Measurements from ENCODE around the gene UBP1.
"Not testable (repeated sequence)": the region's sequence is repeated elsewhere in the genome, so short reads cannot be mapped to it uniquely, and the experiment has no call there.

UBP1 gene, protein sequence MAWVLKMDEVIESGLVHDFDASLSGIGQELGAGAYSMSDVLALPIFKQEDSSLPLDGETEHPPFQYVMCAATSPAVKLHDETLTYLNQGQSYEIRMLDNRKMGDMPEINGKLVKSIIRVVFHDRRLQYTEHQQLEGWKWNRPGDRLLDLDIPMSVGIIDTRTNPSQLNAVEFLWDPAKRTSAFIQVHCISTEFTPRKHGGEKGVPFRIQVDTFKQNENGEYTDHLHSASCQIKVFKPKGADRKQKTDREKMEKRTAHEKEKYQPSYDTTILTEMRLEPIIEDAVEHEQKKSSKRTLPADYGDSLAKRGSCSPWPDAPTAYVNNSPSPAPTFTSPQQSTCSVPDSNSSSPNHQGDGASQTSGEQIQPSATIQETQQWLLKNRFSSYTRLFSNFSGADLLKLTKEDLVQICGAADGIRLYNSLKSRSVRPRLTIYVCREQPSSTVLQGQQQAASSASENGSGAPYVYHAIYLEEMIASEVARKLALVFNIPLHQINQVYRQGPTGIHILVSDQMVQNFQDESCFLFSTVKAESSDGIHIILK

GRCh38 chr3:33440328-33441224 lies at the start of gene UBP1:
TSS of gene UBP1 (minus strand) at chr3:33440405. CDS start at chr3:33439848, 557 bp downstream.
- peak; percentile 99 for DNase-seq (ENCODE audit: low spot score)

GRCh38 chr3:33488683-33489082 lies 48.5 kb upstream of the UBP1 start:
- DNase-seq (ENCODE audit: low spot score) = no peak

DNA sequence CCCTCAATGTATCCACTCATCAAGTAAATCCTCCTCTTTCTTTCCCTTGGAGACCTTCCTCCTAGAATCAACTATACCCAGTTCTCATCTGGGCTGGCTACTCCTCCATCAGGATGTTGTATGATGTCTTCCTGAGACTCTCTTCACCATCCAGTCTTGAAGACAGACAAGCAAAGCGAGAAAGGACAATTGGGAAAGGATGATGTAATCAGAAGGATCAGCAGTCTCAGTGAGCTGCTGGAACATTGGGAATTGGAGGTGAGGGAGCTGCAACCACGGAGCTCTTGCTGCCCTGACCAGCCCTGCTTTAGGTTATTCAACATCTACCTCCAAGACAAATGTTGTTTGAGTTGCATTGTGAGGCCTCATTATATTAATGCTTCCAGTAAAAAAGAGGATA lies 48.0 kb upstream of the UBP1 start:
- DNase-seq (ENCODE audit: low spot score) = no peak

GRCh38 chr3:33482111-33482521 lies 41.9 kb upstream of the UBP1 start:
- no peak for DNase-seq (ENCODE audit: low spot score)

- no peak for DNase-seq (ENCODE audit: low spot score)
Observed at GRCh38 chr3:33474896-33475295, 34.7 kb upstream of the UBP1 start.

GRCh38 chr3:33473813-33474212 lies 33.6 kb upstream of the UBP1 start:
- no peak for DNase-seq (ENCODE audit: low spot score)

GRCh38 chr3:33467786-33468185 lies 27.6 kb upstream of the UBP1 start:
- DNase-seq (ENCODE audit: low spot score) = no peak

GRCh38 chr3:33461097-33461496 lies 20.9 kb upstream of the UBP1 start:
- no peak for DNase-seq (ENCODE audit: low spot score)

- DNase-seq (ENCODE audit: low spot score) = not testable (repeated sequence)
Observed at GRCh38 chr3:33459577-33459976, 19.4 kb upstream of the UBP1 start.

DNA sequence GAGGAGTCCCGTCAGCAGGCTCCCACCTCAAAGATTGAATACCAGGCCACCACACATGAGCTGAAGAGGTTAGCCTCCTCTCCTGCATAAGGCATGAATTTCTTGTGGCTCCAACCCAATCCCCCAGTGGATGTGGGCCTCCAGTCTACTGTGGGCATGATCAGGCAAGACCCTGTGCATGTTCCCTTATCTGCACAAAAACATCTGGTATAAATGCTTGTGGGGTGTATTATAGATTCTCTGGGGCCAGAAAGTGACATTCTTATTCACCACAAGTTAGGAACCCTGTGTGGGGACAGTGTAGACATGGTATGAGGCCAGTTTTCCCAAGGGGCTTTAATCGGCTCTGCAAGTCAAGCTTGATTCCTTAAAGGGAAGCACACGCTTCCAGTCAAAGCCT lies 18.2 kb upstream of the UBP1 start:
- no peak for DNase-seq (ENCODE audit: low spot score)

DNA sequence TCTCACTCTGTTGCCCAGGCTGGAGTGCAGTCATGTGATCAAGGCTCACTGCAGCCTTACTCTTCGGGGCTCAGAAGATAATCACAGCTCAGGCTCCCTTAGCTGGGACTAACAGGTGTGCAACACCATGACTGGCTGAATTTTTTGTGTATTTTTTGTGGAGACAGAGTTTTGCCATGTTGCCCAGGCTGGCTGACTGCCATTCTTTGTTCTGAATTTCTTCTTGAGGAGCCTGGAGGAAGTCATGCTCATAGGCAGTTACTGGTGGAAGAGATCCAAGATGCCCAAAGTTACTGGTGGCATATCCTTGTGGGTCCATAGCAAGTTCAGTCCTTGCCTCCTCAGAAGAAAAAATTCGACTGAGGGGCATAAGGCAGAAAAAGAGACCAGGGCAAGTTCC lies 16.6 kb upstream of the UBP1 start:
- no peak for DNase-seq (ENCODE audit: low spot score)

DNA sequence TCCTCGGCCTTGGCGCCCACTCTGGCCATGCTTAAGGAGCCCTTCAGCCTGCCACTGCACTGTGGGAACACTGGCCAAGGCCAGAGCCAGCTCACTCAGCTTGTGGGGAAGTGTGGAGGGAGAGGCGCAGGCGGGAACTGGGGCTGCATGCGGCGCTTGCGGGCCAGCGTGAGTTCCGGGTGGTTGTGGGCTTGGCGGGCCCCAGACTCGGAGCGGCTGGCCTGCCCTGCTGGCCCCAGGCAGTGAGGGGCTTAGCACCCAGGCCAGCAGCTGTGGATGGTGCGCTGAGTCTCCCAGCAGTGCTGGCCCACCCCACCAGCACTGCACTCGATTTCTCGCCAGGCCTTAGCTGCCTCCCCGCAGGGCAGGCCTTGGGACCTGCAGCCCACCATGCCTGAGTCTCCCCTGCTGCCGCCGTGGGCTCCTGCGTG lies 13.1 kb upstream of the UBP1 start:
- no peak for DNase-seq (ENCODE audit: low spot score)

DNA sequence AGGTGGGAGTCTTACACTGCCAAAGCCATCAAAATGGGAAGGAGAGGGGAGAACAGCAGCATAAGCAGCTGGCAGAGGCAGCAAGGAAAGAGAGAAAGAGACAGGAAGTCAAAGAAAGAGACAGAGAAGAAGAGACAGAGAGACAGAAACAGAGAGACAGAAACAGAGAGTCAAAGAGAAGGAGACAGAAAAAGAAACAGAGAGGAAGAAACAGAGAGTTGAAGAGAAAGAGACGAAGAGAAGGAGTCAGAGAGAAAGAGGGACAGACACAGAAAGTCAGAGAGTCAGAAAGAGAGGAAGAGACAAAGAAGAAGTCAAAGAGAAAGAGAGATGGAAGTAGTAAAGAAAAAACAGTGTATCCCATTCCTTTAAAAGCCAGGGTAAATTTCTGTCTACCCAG lies 11.8 kb upstream of the UBP1 start:
- not testable (repeated sequence) for DNase-seq (ENCODE audit: low spot score)

GRCh38 chr3:33447958-33448357 lies 7.8 kb upstream of the UBP1 start:
- DNase-seq (ENCODE audit: low spot score) = no peak

GRCh38 chr3:33447256-33447625 lies 7.0 kb upstream of the UBP1 start:
- not testable (repeated sequence) for DNase-seq (ENCODE audit: low spot score)

- DNase-seq (ENCODE audit: low spot score) = no peak
Observed at GRCh38 chr3:33442190-33442589, 2.0 kb upstream of the UBP1 start.

DNA sequence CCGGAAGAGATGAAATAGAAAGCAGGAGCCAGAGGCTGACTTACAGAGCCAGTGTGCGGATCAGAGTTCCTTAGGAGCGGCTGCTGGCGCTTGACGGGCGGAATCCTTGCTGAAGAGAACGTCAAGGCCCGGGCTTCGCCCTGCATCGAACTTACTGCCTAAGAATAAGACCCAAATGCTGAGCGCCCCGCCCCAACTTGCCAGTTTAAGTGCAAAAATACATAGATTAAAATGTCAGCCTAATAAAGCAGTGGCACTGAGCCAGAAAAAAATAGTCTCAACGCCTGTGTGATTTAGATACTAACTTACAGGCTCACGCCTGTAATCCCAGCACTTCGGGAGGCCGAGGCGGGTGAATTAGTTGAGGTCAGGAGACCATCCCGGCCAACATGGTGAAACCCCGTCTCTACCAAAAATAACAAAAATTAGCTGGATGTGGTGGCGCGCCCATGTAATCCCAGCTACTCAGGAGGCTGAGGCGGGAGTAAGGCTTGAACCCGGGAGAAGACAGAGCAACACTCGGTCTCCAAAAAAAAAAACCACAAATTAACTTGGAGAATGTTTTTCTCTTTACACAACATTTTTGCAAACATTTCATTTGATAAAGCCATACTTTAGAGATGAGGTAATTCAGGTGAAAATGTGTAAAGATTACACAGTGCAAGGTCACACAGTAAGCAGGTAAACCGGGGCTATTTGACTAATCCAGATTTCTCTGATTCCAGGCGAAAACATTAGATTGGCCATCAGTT lies 1.2 kb upstream of the UBP1 start:
- DNase-seq (ENCODE audit: low spot score) = no peak

DNA sequence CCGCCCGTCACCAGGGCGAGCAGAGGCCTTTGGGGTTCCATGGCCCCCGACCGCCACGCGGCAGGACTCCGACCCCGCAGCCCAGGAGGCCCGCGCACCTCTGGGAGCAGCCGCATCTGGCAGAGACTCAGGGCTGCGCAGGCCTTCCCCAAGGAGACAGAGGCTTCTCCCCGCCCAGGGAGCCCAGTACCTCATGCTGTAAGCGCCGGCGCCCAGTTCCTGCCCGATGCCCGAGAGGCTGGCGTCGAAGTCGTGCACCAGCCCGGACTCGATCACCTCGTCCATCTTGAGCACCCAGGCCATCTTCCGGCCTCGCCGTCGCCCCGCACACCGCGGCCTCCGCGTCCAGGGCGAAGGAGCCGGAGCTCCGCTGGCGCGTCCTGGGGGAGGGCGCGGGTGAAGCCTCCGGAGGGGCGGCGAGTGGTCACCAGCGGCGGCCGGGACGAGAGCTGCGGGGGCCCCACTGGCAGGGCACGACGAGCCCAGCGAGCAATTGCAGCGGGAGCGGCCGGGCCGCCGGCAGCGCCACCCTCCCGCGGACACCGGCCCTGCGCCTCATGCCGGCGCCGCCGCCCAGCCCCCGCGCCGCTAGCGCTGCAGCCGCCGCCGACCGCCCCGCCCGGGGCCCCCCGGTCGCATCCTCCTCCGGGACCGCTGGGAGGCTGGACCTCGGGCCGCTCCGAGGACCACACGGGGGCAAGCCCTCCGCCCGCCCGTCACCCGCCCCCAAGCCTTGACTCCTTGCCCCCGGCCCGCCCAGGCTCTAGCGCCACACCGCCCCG lies 468 bp downstream of the UBP1 start:
- no peak for DNase-seq (ENCODE audit: low spot score)

GRCh38 chr3:33438881-33439545 lies 1.2 kb downstream of the UBP1 start:
- no peak for DNase-seq (ENCODE audit: low spot score)

GRCh38 chr3:33438284-33438668 lies 1.9 kb downstream of the UBP1 start:
- DNase-seq (ENCODE audit: low spot score) = no peak

Measured in CD4-positive, alpha-beta T cell treated with Interleukin-15 for 4 hours (primary cell).